DOHH2 (cell line): ENCODE data around the gene PCNX4.

Experiments used
- H3F3A ChIP-seq: fragments of 200-600 bp; sonication (generic), shearing (Covaris generic); 2 replicates; pipeline ENCODE4 v1.6.0; 2016; ENCODE audit warnings: antibody characterized with exemption, mild to moderate bottlenecking; ENCODE audit not compliant: control insufficient read depth, insufficient read depth
- H3K27ac ChIP-seq: fragments of 200-600 bp; sonication (generic); 2 replicates; pipeline ENCODE4 v1.5.1; 2014; ENCODE audit warnings: low read depth, mild to moderate bottlenecking, low read length, moderate library complexity
- H3K27me3 ChIP-seq: fragments of 200-600 bp; sonication (generic); 2 replicates; pipeline ENCODE4 v1.6.1; 2014; ENCODE audit warnings: mild to moderate bottlenecking, low read length, mixed read lengths; ENCODE audit not compliant: control insufficient read depth
- H3K36me3 ChIP-seq: fragments of 200-600 bp; sonication (generic); 2 replicates; pipeline ENCODE4 v1.6.1; 2014; ENCODE audit warnings: mild to moderate bottlenecking, low read length, moderate library complexity, mixed read lengths; ENCODE audit not compliant: control insufficient read depth
- H3K4me1 ChIP-seq: fragments of 200-600 bp; sonication (generic); 2 replicates; pipeline ENCODE4 v1.6.1; 2014; ENCODE audit warnings: mild to moderate bottlenecking, low read length, mixed read lengths; ENCODE audit not compliant: control insufficient read depth
- H3K4me2 ChIP-seq: fragments of 200-600 bp; sonication (generic); 2 replicates; pipeline ENCODE4 v1.6.0; 2014; ENCODE audit warnings: mild to moderate bottlenecking, low read length, moderate library complexity
- H3K4me3 ChIP-seq: fragments of 200-600 bp; sonication (generic); 2 replicates; pipeline ENCODE4 v1.5.1; 2014; ENCODE audit warnings: mild to moderate bottlenecking, low read length, mixed read lengths
- H3K79me2 ChIP-seq: fragments of 200-600 bp; sonication (generic); 2 replicates; pipeline ENCODE4 v1.6.1; 2014; ENCODE audit warnings: mild to moderate bottlenecking, low read length, mixed read lengths; ENCODE audit not compliant: control insufficient read depth
- H3K9me2 ChIP-seq: fragments of 200-600 bp; sonication (generic); replicated peaks from 2 replicates; pipeline ENCODE4 v1.6.1; 2014; ENCODE audit warnings: mild to moderate bottlenecking, low read length, mixed read lengths; ENCODE audit not compliant: control insufficient read depth
- H3K9me3 ChIP-seq: fragments of 200-600 bp; sonication (generic); 2 replicates; pipeline ENCODE4 v1.6.1; 2014; ENCODE audit warnings: antibody characterized with exemption, low read length, mixed read lengths; ENCODE audit not compliant: control insufficient read depth, insufficient read depth
- H4K20me1 ChIP-seq: fragments of 200-600 bp; sonication (generic); 2 replicates; pipeline ENCODE4 v1.6.0; 2014; ENCODE audit warnings: low read depth, mild to moderate bottlenecking, antibody characterized with exemption, low read length, moderate library complexity; ENCODE audit not compliant: control insufficient read depth, insufficient read depth
- EZH2phosphoT487 ChIP-seq: fragments of 200-600 bp; sonication (generic); IDR thresholded peaks from 2 replicates; pipeline ENCODE4 v1.6.1; 2017; ENCODE audit warnings: borderline replicate concordance, mild to moderate bottlenecking, antibody characterized with exemption, low read length, moderate library complexity, mixed read lengths
- TF ChIP-seq, protein P1 (sequence below): fragments of 200-600 bp; sonication (generic); IDR thresholded peaks from one replicate; pipeline ENCODE4 v1.5.1; 2014; ENCODE audit warnings: antibody characterized with exemption, mild to moderate bottlenecking, low read depth, low read length; ENCODE audit not compliant: poor library complexity, severe bottlenecking

The PCNX4 gene

GRCh38 chr14:60061371-60061770, 30.4 kb upstream of the PCNX4 start:
- Histone ChIP-seq H3F3A (no peaks in the 10 kb centered on the region; the same call in 1 of the 2 replicates), H3K4me2 (no peak overlapping the region), H3K27ac (no peak overlapping the region), H3K9me2 (no peaks in the 10 kb centered on the region), H3K27me3 (no peaks in the 10 kb centered on the region), H3K36me3 (no peaks in the 10 kb centered on the region), H3K4me1 (peaks cover 4% of the 10 kb centered on the region), H3K9me3 (no peaks in the 10 kb centered on the region), H3K79me2 (no peaks in the 10 kb centered on the region), H4K20me1 (no peaks in the 10 kb centered on the region), H3K4me3 (no peak overlapping the region)
- TF ChIP-seq EZH2phosphoT487 = no peak
- TF ChIP-seq, protein P1, sequence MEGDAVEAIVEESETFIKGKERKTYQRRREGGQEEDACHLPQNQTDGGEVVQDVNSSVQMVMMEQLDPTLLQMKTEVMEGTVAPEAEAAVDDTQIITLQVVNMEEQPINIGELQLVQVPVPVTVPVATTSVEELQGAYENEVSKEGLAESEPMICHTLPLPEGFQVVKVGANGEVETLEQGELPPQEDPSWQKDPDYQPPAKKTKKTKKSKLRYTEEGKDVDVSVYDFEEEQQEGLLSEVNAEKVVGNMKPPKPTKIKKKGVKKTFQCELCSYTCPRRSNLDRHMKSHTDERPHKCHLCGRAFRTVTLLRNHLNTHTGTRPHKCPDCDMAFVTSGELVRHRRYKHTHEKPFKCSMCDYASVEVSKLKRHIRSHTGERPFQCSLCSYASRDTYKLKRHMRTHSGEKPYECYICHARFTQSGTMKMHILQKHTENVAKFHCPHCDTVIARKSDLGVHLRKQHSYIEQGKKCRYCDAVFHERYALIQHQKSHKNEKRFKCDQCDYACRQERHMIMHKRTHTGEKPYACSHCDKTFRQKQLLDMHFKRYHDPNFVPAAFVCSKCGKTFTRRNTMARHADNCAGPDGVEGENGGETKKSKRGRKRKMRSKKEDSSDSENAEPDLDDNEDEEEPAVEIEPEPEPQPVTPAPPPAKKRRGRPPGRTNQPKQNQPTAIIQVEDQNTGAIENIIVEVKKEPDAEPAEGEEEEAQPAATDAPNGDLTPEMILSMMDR = no peak

- H3K27ac ChIP-seq = no peak overlapping the region
- H4K20me1 ChIP-seq = no peaks in the 10 kb centered on the region
- H3K4me2 ChIP-seq = no peak overlapping the region
- no peaks in the 10 kb centered on the region for H3K36me3 ChIP-seq
- no peaks in the 10 kb centered on the region for H3K27me3 ChIP-seq
- H3K4me1 ChIP-seq = peaks cover 4% of the 10 kb centered on the region
- no peak overlapping the region for H3K4me3 ChIP-seq
- H3K9me2 ChIP-seq = no peaks in the 10 kb centered on the region
- TF ChIP-seq, protein P1 = peak; percentile 55
- no peak for TF ChIP-seq EZH2phosphoT487
- H3K9me3 ChIP-seq = no peaks in the 10 kb centered on the region
- H3F3A ChIP-seq = no peaks in the 10 kb centered on the region; the same call in 1 of the 2 replicates
- no peaks in the 10 kb centered on the region for H3K79me2 ChIP-seq
These were observed 27.1 kb upstream of the PCNX4 start for GRCh38 chr14:60064491-60065072.

GRCh38 chr14:60067882-60068281, 23.8 kb upstream of the PCNX4 start:
- Histone ChIP-seq H3K4me2 (no peak overlapping the region), H3K27ac (no peak overlapping the region), H3K4me3 (no peak overlapping the region), H3K9me3 (no peaks in the 10 kb centered on the region), H4K20me1 (no peaks in the 10 kb centered on the region), H3K4me1 (peaks cover 4% of the 10 kb centered on the region), H3K36me3 (no peaks in the 10 kb centered on the region), H3K79me2 (no peaks in the 10 kb centered on the region), H3F3A (no peaks in the 10 kb centered on the region), H3K27me3 (no peaks in the 10 kb centered on the region), H3K9me2 (no peaks in the 10 kb centered on the region)
- TF ChIP-seq EZH2phosphoT487 = no peak
- TF ChIP-seq, protein P1 = no peak
